ENCODE measurements around the gene C1orf159. TPM values are rescaled to one million over a fixed set of nuclear protein-coding genes. Genes with fewer than 3 reads are reported as not detected.

Gene C1orf159
- total and polyA plus RNA-seq, 9 of the 15 experiments (the other 6 are each of a cell fraction or from before 2014, with no cell fraction given): 0.28 to 54.9 (median 10.6) TPM

DNA sequence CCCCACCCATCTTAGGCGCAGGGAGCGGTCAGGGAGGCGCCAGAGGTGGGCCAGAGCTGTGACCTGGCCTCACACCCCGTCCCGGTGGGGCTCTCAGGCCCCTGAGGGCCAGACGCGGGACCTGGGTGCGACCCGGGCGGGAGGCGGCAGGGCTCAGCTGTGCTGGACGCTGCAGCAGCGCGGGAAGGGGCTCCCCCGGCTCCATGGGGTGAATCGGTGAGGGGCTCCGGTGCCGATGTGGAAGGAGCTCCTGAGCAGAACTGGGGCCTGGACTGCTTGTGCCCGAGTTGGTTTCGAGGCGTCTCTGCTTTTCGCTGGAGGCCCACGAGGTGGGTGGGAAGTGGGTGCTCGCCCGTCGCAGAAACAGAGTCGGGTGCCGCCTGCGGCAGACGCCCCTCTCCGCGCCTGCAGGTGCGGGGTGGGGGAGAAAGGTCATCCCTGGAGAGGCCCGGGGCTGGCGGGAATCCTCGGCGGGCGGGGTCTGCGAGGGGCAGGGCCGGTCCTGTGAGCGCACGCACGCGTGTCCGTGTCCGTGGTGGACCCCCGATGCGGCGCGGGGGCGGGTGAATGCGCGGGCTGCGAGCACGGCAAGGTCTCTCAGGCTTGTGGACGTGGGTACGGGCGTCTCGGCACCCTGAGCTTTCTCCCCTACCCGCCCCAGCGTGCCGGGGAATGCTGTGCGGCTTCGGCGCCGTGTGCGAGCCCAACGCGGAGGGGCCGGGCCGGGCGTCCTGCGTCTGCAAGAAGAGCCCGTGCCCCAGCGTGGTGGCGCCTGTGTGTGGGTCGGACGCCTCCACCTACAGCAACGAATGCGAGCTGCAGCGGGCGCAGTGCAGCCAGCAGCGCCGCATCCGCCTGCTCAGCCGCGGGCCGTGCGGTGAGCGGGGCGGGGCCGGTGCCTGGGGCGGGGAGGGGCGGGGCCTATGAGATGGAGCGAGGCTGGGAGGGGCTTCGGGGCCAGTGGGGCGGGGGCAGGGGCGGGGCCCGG, 75.6 kb downstream of the C1orf159 start (continued):
- TF ChIP-seq, protein P1, sequence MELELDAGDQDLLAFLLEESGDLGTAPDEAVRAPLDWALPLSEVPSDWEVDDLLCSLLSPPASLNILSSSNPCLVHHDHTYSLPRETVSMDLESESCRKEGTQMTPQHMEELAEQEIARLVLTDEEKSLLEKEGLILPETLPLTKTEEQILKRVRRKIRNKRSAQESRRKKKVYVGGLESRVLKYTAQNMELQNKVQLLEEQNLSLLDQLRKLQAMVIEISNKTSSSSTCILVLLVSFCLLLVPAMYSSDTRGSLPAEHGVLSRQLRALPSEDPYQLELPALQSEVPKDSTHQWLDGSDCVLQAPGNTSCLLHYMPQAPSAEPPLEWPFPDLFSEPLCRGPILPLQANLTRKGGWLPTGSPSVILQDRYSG (tag; conservative IDR thresholded peaks at IDR 0.05; ENCODE audit: low read depth): no peak
- TF ChIP-seq, protein P2, sequence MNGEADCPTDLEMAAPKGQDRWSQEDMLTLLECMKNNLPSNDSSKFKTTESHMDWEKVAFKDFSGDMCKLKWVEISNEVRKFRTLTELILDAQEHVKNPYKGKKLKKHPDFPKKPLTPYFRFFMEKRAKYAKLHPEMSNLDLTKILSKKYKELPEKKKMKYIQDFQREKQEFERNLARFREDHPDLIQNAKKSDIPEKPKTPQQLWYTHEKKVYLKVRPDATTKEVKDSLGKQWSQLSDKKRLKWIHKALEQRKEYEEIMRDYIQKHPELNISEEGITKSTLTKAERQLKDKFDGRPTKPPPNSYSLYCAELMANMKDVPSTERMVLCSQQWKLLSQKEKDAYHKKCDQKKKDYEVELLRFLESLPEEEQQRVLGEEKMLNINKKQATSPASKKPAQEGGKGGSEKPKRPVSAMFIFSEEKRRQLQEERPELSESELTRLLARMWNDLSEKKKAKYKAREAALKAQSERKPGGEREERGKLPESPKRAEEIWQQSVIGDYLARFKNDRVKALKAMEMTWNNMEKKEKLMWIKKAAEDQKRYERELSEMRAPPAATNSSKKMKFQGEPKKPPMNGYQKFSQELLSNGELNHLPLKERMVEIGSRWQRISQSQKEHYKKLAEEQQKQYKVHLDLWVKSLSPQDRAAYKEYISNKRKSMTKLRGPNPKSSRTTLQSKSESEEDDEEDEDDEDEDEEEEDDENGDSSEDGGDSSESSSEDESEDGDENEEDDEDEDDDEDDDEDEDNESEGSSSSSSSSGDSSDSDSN (IDR thresholded peaks at IDR 0.05; ENCODE audit: borderline replicate concordance in 1 of 2, low read depth in 2 of 2, low read length in 2 of 2): peak; percentile 62 to 63; a peak in 1 of 4 replicates
- TF ChIP-seq, protein P3, sequence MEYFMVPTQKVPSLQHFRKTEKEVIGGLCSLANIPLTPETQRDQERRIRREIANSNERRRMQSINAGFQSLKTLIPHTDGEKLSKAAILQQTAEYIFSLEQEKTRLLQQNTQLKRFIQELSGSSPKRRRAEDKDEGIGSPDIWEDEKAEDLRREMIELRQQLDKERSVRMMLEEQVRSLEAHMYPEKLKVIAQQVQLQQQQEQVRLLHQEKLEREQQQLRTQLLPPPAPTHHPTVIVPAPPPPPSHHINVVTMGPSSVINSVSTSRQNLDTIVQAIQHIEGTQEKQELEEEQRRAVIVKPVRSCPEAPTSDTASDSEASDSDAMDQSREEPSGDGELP (CRISPR knock-in tag; IDR thresholded peaks at IDR 0.05; ENCODE audit: borderline replicate concordance): peak; percentile 68; the same call in 1 of the 2 replicates
- TF ChIP-seq KLF13 (tag; IDR thresholded peaks at IDR 0.05; ENCODE audit: borderline replicate concordance, low read depth) (peak; percentile 72; the same call in 1 of the 2 replicates), SMAD4 (CRISPR knock-in tag; conservative IDR thresholded peaks at IDR 0.05) (peak; percentile 34; the same call in 1 of the 2 replicates), GABPB1 (CRISPR knock-in tag; IDR thresholded peaks at IDR 0.05) (peak; percentile 64)
- TF ChIP-seq, protein P4, sequence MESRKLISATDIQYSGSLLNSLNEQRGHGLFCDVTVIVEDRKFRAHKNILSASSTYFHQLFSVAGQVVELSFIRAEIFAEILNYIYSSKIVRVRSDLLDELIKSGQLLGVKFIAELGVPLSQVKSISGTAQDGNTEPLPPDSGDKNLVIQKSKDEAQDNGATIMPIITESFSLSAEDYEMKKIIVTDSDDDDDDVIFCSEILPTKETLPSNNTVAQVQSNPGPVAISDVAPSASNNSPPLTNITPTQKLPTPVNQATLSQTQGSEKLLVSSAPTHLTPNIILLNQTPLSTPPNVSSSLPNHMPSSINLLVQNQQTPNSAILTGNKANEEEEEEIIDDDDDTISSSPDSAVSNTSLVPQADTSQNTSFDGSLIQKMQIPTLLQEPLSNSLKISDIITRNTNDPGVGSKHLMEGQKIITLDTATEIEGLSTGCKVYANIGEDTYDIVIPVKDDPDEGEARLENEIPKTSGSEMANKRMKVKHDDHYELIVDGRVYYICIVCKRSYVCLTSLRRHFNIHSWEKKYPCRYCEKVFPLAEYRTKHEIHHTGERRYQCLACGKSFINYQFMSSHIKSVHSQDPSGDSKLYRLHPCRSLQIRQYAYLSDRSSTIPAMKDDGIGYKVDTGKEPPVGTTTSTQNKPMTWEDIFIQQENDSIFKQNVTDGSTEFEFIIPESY (CRISPR knock-in tag; IDR thresholded peaks at IDR 0.05): peak; percentile 69; the same call in 1 of the 2 replicates
- TF ChIP-seq, protein P5, sequence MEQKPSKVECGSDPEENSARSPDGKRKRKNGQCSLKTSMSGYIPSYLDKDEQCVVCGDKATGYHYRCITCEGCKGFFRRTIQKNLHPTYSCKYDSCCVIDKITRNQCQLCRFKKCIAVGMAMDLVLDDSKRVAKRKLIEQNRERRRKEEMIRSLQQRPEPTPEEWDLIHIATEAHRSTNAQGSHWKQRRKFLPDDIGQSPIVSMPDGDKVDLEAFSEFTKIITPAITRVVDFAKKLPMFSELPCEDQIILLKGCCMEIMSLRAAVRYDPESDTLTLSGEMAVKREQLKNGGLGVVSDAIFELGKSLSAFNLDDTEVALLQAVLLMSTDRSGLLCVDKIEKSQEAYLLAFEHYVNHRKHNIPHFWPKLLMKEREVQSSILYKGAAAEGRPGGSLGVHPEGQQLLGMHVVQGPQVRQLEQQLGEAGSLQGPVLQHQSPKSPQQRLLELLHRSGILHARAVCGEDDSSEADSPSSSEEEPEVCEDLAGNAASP (IDR thresholded peaks at IDR 0.05): no peak
- TF ChIP-seq, protein P6, sequence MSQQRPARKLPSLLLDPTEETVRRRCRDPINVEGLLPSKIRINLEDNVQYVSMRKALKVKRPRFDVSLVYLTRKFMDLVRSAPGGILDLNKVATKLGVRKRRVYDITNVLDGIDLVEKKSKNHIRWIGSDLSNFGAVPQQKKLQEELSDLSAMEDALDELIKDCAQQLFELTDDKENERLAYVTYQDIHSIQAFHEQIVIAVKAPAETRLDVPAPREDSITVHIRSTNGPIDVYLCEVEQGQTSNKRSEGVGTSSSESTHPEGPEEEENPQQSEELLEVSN (IDR thresholded peaks at IDR 0.05; ENCODE audit: borderline replicate concordance in 1 of 2, extremely low read depth in 1 of 2, insufficient read depth in 1 of 2, insufficient read length in 1 of 2, low read depth in 1 of 2, low read length in 1 of 2, poor library complexity in 1 of 2, severe bottlenecking in 1 of 2): peak in 1 of 2 experiments; percentile 69
